Mesenchymal stem cell (in vitro differentiated cells and primary cell): Measurements from ENCODE around the gene TOM1.
A peak's percentile ranks its signal among the peaks of the same experiment; 100 is the strongest.

Experiments
- DNase-seq: peaks from one replicate; pipeline ENCODE4 v3.0.0-alpha.2; 2013
- H2AFZ ChIP-seq: one replicate; pipeline ENCODE4 v1.6.1; 2013; ENCODE audit warnings: low read depth, mild to moderate bottlenecking, control low read depth, inconsistent platforms, low read length, moderate library complexity
- H2AK5ac ChIP-seq: 2 replicates; pipeline ENCODE4 v1.6.1; 2013; ENCODE audit warnings: low read length, moderate library complexity, mild to moderate bottlenecking, inconsistent platforms; ENCODE audit not compliant: severe bottlenecking
- H2BK120ac ChIP-seq: one replicate; pipeline ENCODE4 v1.6.1; 2013; ENCODE audit warnings: low read depth, mild to moderate bottlenecking, inconsistent platforms, low read length, moderate library complexity
- H2BK12ac ChIP-seq, 2 experiments: one replicate each; pipeline ENCODE4 v1.6.1; 2013; ENCODE audit warnings: inconsistent platforms in 2 of 2, low read length in 2 of 2, mild to moderate bottlenecking in 2 of 2, moderate library complexity in 2 of 2, control low read depth in 1 of 2
- H2BK15ac ChIP-seq: one replicate; pipeline ENCODE4 v1.6.1; 2013; ENCODE audit warnings: mild to moderate bottlenecking, low read depth, inconsistent platforms; ENCODE audit not compliant: poor library complexity, severe bottlenecking
- H2BK5ac ChIP-seq: 2 replicates; pipeline ENCODE4 v1.6.1; 2013; ENCODE audit warnings: low read depth, mild to moderate bottlenecking, low read length, control low read depth, inconsistent platforms; ENCODE audit not compliant: poor library complexity, severe bottlenecking
- H3K14ac ChIP-seq, 2 experiments: one replicate each; pipeline ENCODE4 v1.6.1; 2013; ENCODE audit warnings: inconsistent platforms in 2 of 2, low read length in 2 of 2, control low read depth in 1 of 2, mild to moderate bottlenecking in 1 of 2, moderate library complexity in 1 of 2
- H3K18ac ChIP-seq, 2 experiments: one replicate each; pipeline ENCODE4 v1.6.1; 2013; ENCODE audit warnings: inconsistent platforms in 2 of 2, low read length in 2 of 2, control low read depth in 1 of 2, low read depth in 1 of 2, mild to moderate bottlenecking in 1 of 2
- H3K23ac ChIP-seq, 2 experiments: one replicate each; pipeline ENCODE4 v1.6.1; 2013; ENCODE audit warnings: inconsistent platforms in 2 of 2, low read length in 2 of 2, mild to moderate bottlenecking in 2 of 2, moderate library complexity in 2 of 2, control low read depth in 1 of 2
- H3K27ac ChIP-seq: 2 replicates; pipeline ENCODE4 v1.5.1; 2013; ENCODE audit warnings: mild to moderate bottlenecking, moderate library complexity, low read length, control low read depth, inconsistent platforms; ENCODE audit not compliant: poor library complexity, severe bottlenecking
- H3K27me3 ChIP-seq, 2 experiments: 2 replicates each; pipeline versions ENCODE4 v1.6.1 to v1.7.0; 2013; ENCODE audit warnings: low read length in 2 of 2, mild to moderate bottlenecking in 2 of 2, moderate library complexity in 2 of 2, control low read depth in 1 of 2, inconsistent platforms in 1 of 2; ENCODE audit not compliant: control insufficient read depth in 1 of 2, insufficient read depth in 1 of 2
- H3K36me3 ChIP-seq, 2 experiments: 2 replicates each; pipeline versions ENCODE4 v1.6.1 to v1.7.0; 2013; ENCODE audit warnings: low read length in 2 of 2, control low read depth in 1 of 2, inconsistent platforms in 1 of 2, low read depth in 1 of 2, mild to moderate bottlenecking in 1 of 2; ENCODE audit not compliant: insufficient read depth in 2 of 2, control insufficient read depth in 1 of 2
- H3K4ac ChIP-seq, 2 experiments: one replicate each; pipeline ENCODE4 v1.6.1; 2013; ENCODE audit warnings: inconsistent platforms in 2 of 2, low read length in 2 of 2, mild to moderate bottlenecking in 2 of 2, moderate library complexity in 2 of 2, control low read depth in 1 of 2, low read depth in 1 of 2
- H3K4me1 ChIP-seq: 2 replicates; pipeline ENCODE4 v1.6.1; 2013; ENCODE audit warnings: low read depth, low read length, control low read depth; ENCODE audit not compliant: control insufficient read depth, insufficient read depth
- H3K4me2 ChIP-seq: 2 replicates; pipeline ENCODE4 v1.6.1; 2013; ENCODE audit warnings: low read length, mild to moderate bottlenecking, inconsistent platforms; ENCODE audit not compliant: poor library complexity, severe bottlenecking
- H3K4me3 ChIP-seq, 2 experiments: 2 replicates each; pipeline versions ENCODE4 v1.5.1 to v1.7.0; 2013; ENCODE audit warnings: low read length in 2 of 2, mild to moderate bottlenecking in 2 of 2, control low read depth in 1 of 2, low read depth in 1 of 2; ENCODE audit not compliant: insufficient read depth in 1 of 2
- H3K79me1 ChIP-seq: replicated peaks from 2 replicates; pipeline ENCODE4 v1.6.1; 2013; ENCODE audit warnings: mild to moderate bottlenecking, control low read depth, low read length, inconsistent platforms; ENCODE audit not compliant: poor library complexity, severe bottlenecking
- H3K9ac ChIP-seq: 2 replicates; pipeline ENCODE4 v1.7.0; 2013; ENCODE audit warnings: mild to moderate bottlenecking, low read length, moderate library complexity
- H3K9me3 ChIP-seq: 2 replicates; pipeline ENCODE4 v1.7.0; 2013; ENCODE audit warnings: mild to moderate bottlenecking, low read length; ENCODE audit not compliant: control insufficient read depth
- H4K8ac ChIP-seq: one replicate; pipeline ENCODE4 v1.6.1; 2013; ENCODE audit warnings: inconsistent platforms, mild to moderate bottlenecking, low read length, moderate library complexity
- H4K91ac ChIP-seq: one replicate; pipeline ENCODE4 v1.6.1; 2013; ENCODE audit warnings: mild to moderate bottlenecking, low read length, inconsistent platforms
- WGBS: methylation state at CpG from one replicate; pipeline ENCODE4 v1.1.7; 2013; ENCODE audit warnings: mixed read lengths; 5-methylcytosine and 5-hydroxymethylcytosine counted together

TOM1 gene

DNA sequence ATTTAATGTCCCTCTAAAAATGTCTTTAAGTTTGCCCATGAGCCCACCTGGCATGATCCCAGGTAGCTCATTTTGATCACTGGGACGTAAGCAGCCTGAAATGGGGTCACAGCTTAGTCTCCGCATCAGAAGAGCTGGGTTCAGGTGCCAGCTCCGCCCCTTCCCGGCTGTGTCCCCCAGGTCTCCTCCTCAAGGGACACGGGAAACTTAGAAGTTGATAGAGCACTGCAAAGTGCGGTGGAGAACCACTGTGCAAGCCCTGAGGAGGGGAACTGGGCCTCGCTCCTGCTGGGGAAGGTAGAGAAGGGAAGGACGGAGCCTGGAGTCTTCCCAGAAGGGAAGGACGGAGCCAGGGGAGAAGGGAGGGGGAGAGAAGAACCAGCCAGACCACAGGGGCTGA lies 7.7 kb downstream of the TOM1 start:
- no peak overlapping the region for H2AFZ ChIP-seq
- no peak overlapping the region for H3K4ac ChIP-seq
- no peak overlapping the region for H4K8ac ChIP-seq

DNA sequence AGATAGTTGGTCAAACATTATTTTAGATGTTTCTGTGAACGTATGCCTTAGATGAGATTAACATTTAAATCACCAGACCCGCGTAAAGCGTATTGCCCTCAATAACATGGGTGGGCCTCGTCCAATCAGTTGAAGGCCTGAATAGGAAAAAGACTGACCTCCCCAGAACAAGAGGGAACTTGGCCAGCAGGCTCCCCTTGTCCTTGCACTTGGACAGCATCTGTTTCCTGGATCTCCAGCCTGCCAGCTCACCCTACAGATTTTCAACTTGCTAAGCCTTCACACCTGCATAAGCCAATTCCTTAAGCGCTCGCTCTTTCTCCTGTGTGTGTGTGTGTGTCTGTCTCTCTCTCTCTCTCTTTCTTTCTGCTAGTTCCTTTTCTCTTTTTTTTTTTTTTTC lies 8.2 kb downstream of the TOM1 start:
- Histone ChIP-seq H3K9me3 (no peaks in the 10 kb centered on the region), H3K27me3 (no peaks in the 10 kb centered on the region), H3K4me3 (no peak overlapping the region), H3K4me2 (no peak overlapping the region), H3K14ac (no peak overlapping the region), H2BK5ac (no peak overlapping the region), H2BK15ac (no peak overlapping the region), H2AFZ (no peak overlapping the region), H4K91ac (no peak overlapping the region), H2AK5ac (no peak overlapping the region), H3K79me1 (peaks cover 50% of the 10 kb centered on the region), H2BK12ac (no peak overlapping the region), H3K4ac (no peak overlapping the region), H2BK120ac (no peak overlapping the region), H3K18ac (no peak overlapping the region), H3K27ac (no peak overlapping the region), H3K23ac (no peak overlapping the region), H3K36me3 (peaks cover 4 to 37% of the 10 kb centered on the region in 2 experiments), H4K8ac (no peak overlapping the region), H3K9ac (no peak overlapping the region), H3K4me1 (peaks cover 23% of the 10 kb centered on the region)
- 91% methylated on average over 7 of the region's 7 CpGs for WGBS
- DNase-seq, result no peak

More for the DNA sequence above, 7.7 kb downstream of the TOM1 start:
- H3K79me1 ChIP-seq, result peaks cover 52% of the 10 kb centered on the region
- H3K27me3 ChIP-seq, result no peaks in the 10 kb centered on the region
- H3K18ac ChIP-seq, result no peak overlapping the region
- DNase-seq, result no peak
- H2BK120ac ChIP-seq, result no peak overlapping the region
- H2BK12ac ChIP-seq, result no peak overlapping the region
- H3K4me3 ChIP-seq, result no peak overlapping the region
- H3K9me3 ChIP-seq, result no peaks in the 10 kb centered on the region
- H2AK5ac ChIP-seq, result no peak overlapping the region
- no peak overlapping the region for H3K4me2 ChIP-seq
- no peak overlapping the region for H3K9ac ChIP-seq
- H3K23ac ChIP-seq, result no peak overlapping the region
- H3K4me1 ChIP-seq, result peaks cover 18% of the 10 kb centered on the region
- H3K14ac ChIP-seq, result no peak overlapping the region
- H2BK5ac ChIP-seq, result no peak overlapping the region
- no peak overlapping the region for H3K27ac ChIP-seq
- peaks cover 4 to 42% of the 10 kb centered on the region in 2 experiments for H3K36me3 ChIP-seq
- H4K91ac ChIP-seq, result peak overlapping the region; percentile 30
- H2BK15ac ChIP-seq, result no peak overlapping the region
- WGBS, result 91% methylated on average over 9 of the region's 9 CpGs

DNA sequence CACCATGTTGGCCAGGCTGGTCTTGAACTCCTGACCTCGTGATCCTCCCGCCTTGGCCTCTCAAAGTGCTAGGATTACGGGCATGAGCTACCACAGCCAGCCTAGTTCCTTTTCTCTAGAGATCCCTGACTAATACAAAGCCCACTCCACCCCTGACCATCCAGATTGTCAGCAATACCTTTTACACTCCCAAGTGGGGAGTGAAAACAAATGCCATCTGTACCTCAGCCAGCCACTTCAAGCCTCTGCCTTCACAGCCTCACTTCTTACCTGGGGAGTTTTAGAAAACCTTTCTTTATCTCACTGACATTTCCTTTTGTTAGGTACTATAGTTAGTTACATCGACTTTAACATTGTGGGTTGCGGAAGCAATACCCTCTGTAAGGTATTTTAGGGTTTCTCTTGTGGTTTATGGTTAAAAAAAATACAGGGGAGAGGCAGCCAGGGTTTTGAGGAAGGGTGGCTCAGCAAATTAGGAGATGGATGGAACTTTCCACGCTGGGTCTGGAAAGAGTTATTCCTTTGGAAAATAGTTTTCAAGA lies 8.9 kb downstream of the TOM1 start:
- H3K4me1 ChIP-seq, result peaks cover 29% of the 10 kb centered on the region
- no peak overlapping the region for H2AK5ac ChIP-seq
- no peak overlapping the region for H3K27ac ChIP-seq
- H2BK15ac ChIP-seq, result no peak overlapping the region
- H4K8ac ChIP-seq, result no peak overlapping the region
- no peak overlapping the region for H3K23ac ChIP-seq
- H3K9me3 ChIP-seq, result no peaks in the 10 kb centered on the region
- no peak overlapping the region for H3K4me2 ChIP-seq
- H3K27me3 ChIP-seq, result no peaks in the 10 kb centered on the region
- H3K79me1 ChIP-seq, result peaks cover 48% of the 10 kb centered on the region
- no peak overlapping the region for H3K14ac ChIP-seq
- H3K36me3 ChIP-seq, result peaks cover 4 to 33% of the 10 kb centered on the region in 2 experiments
- no peak overlapping the region for H2BK120ac ChIP-seq
- DNase-seq, result no peak
- H2BK12ac ChIP-seq, result no peak overlapping the region
- no peak overlapping the region for H2AFZ ChIP-seq
- no peak overlapping the region for H2BK5ac ChIP-seq
- no peak overlapping the region for H3K18ac ChIP-seq
- WGBS, result 97% methylated on average over 6 of the region's 6 CpGs
- no peak overlapping the region for H4K91ac ChIP-seq
- H3K4ac ChIP-seq, result no peak overlapping the region
- H3K9ac ChIP-seq, result no peak overlapping the region
- peak overlapping the region in 1 of 2 experiments; percentile 24 for H3K4me3 ChIP-seq

DNA sequence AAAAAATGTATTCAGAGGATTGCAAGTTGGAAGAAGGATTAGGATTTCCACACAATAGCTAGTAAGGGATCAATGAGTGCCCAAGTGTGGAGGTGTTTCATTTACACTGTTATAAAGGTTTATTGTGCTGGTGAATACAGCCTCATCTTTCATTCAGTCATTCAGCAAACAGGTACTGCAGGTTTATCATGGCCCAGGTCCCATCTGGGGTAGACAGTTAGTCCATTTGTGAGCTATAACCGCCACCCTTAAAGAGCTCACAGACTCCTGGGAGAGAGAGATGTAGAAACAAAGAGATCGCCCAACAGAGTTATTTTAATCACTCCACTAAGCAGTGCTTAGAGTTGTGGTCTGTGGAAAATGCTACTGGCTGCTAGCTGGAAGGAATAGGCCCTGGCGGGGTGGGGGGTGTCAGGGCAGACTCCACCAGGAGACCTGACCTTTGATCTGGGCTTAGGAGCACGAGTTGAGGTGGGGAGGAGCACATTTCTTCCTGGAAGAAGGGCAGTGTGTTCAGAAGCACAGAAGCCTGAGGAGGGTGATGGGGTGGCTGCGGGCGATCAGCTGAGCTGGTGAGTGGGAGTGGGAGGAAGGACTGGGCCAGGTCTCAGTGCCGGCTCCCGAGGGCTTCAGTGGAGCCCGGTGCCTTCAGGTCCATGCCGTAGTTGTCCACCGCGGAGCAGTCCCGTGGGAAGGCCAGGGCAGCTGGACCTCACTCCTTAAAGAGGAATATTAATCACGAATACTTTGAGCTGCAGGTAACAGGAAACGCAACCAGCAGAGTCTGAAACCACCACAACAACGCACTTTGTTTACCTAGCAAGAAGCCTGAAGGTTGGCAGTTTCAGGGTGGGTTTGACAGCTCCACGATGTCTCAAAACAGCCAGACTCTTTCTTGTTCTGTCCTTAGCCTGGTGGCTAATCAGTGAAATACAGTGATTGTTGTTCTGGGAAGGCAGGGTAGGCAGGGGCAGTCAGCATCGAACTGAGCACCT lies 11.2 kb downstream of the TOM1 start:
- 83% methylated on average over 17 of the region's 18 CpGs for WGBS

More for the DNA sequence above, 11.2 kb downstream of the TOM1 start:
- no peak overlapping the region for H3K9ac ChIP-seq
- no peak overlapping the region for H2BK120ac ChIP-seq
- H4K8ac ChIP-seq, result no peak overlapping the region
- no peak overlapping the region for H3K23ac ChIP-seq
- H2AFZ ChIP-seq, result no peak overlapping the region
- peaks cover 48% of the 10 kb centered on the region for H3K4me1 ChIP-seq
- no peak for DNase-seq
- no peak overlapping the region for H4K91ac ChIP-seq
- H3K79me1 ChIP-seq, result peaks cover 49% of the 10 kb centered on the region
- no peak overlapping the region for H3K4me3 ChIP-seq
- no peak overlapping the region for H2BK5ac ChIP-seq
- H3K27ac ChIP-seq, result no peak overlapping the region
- peak overlapping the region in 1 of 2 experiments; percentile 11 for H3K4ac ChIP-seq
- no peak overlapping the region for H3K4me2 ChIP-seq
- no peaks in the 10 kb centered on the region for H3K27me3 ChIP-seq
- no peak overlapping the region for H3K14ac ChIP-seq
- no peak overlapping the region for H2BK15ac ChIP-seq
- no peak overlapping the region for H3K18ac ChIP-seq
- no peaks in the 10 kb centered on the region for H3K9me3 ChIP-seq
- no peak overlapping the region for H2BK12ac ChIP-seq
- peaks cover 8 to 22% of the 10 kb centered on the region in 2 experiments for H3K36me3 ChIP-seq
- peak overlapping the region; percentile 53 for H2AK5ac ChIP-seq
